Lower leg skin (tissue), 4 donors: ENCODE data around the gene RGMA. TPM values are rescaled to one million over a fixed set of nuclear protein-coding genes. Genes with fewer than 3 reads are reported as not detected.
"Not testable (repeated sequence)": the region's sequence is repeated elsewhere in the genome, so short reads cannot be mapped to it uniquely, and the experiment has no call there.

Experiments
- DNase-seq, 2 donors: peaks; one replicate each; pipeline ENCODE4 v3.0.0-alpha.2; 2019; ENCODE audit warnings: low spot score in 2 of 2
- H3K4me3 ChIP-seq: fragments of 200-600 bp; sonication (generic); 2 replicates; pipeline ENCODE4 v1.5.1; 2017; ENCODE audit warnings: mild to moderate bottlenecking, low read depth; ENCODE audit not compliant: poor library complexity, severe bottlenecking
- CTCF ChIP-seq, 3 donors: fragments of 450-650 bp; IDR thresholded peaks; one replicate each; pipeline ENCODE4 v1.5.1; 2016; ENCODE audit warnings: antibody characterized with exemption in 3 of 3, mild to moderate bottlenecking in 3 of 3, moderate library complexity in 2 of 3
- POLR2A ChIP-seq, 2 donors: fragments of 450-650 bp; IDR thresholded peaks; one replicate each; pipeline ENCODE4 v1.6.1; 2016 to 2017; ENCODE audit warnings: antibody characterized with exemption in 2 of 2, mild to moderate bottlenecking in 1 of 2, moderate library complexity in 1 of 2
- WGBS, 2 donors: methylation state at CpG; one replicate each; pipeline ENCODE4 v1.1.5; 2018; 5-methylcytosine and 5-hydroxymethylcytosine counted together
- intact Hi-C: fragments of 100-400 bp; cut with DNase I; formaldehyde crosslinking; loops from one replicate; pipeline ENCODE4 v1.15.0; 2023; ENCODE audit warnings: low total_unique reads
- total RNA-seq, 4 donors: library from RNA; depleted of rRNA; stranded (reverse); fragments of >200 nt; gene quantifications; one replicate each; pipeline ENCODE4 v1.1.0, GENCODE V29; 2016

RGMA gene
- total RNA-seq, 4 donors from 2014 or later, result 9.5 to 28.2 (median 16.6) TPM

GRCh38 chr15:93066224-93066681 is 22.8 kb downstream of the RGMA start:
- intact Hi-C loops, result no loop called here
- no peak overlapping the region for H3K4me3 ChIP-seq
- no peak for DNase-seq
- TF ChIP-seq POLR2A (IDR thresholded peaks at IDR 0.05) (no peak), CTCF (IDR thresholded peaks at IDR 0.05) (no peak)
- WGBS, 2 donors, result 79 to 93% methylated on average over 30 to 36 of the region's 38 CpGs

- TF ChIP-seq POLR2A (IDR thresholded peaks at IDR 0.05) (no peak), CTCF (IDR thresholded peaks at IDR 0.05) (no peak)
- H3K4me3 ChIP-seq, result no peak overlapping the region
- DNase-seq, result no peak
- intact Hi-C loops, result no loop called here
- 93 to 95% methylated on average over 23 of the region's 23 CpGs for WGBS, 2 donors
These were observed 23.4 kb downstream of the RGMA start for GRCh38 chr15:93065641-93066045.

- H3K4me3 ChIP-seq, result no peak overlapping the region
- 64 to 68% methylated on average over 23 of the region's 23 CpGs for WGBS, 2 donors
- TF ChIP-seq POLR2A (IDR thresholded peaks at IDR 0.05) (no peak), CTCF (IDR thresholded peaks at IDR 0.05) (no peak)
- intact Hi-C loops, result no loop called here
- no peak for DNase-seq
These were observed 25.0 kb downstream of the RGMA start for GRCh38 chr15:93063796-93064690.

GRCh38 chr15:93063262-93063671 is 25.7 kb downstream of the RGMA start:
- no peak for DNase-seq
- intact Hi-C loops, result no loop called here
- TF ChIP-seq CTCF (IDR thresholded peaks at IDR 0.05), result no peak
- no peak for TF ChIP-seq POLR2A (IDR thresholded peaks at IDR 0.05)

GRCh38 chr15:93062628-93063261 is 26.3 kb downstream of the RGMA start:
- DNase-seq, intact Hi-C loops, H3K4me3 ChIP-seq: not testable (repeated sequence)
- 20 to 30% methylated on average over 11 to 12 of the region's 13 CpGs for WGBS, 2 donors

More at GRCh38 chr15:93063262-93063671, 25.7 kb downstream of the RGMA start:
- 35 to 36% methylated on average over 7 to 8 of the region's 8 CpGs for WGBS, 2 donors
- H3K4me3 ChIP-seq, result no peak overlapping the region
